Measurements from ENCODE around the gene GALNT5.
"Not testable (repeated sequence)": the region's sequence is repeated elsewhere in the genome, so short reads cannot be mapped to it uniquely, and the experiment has no call there.

The GALNT5 gene

DNA sequence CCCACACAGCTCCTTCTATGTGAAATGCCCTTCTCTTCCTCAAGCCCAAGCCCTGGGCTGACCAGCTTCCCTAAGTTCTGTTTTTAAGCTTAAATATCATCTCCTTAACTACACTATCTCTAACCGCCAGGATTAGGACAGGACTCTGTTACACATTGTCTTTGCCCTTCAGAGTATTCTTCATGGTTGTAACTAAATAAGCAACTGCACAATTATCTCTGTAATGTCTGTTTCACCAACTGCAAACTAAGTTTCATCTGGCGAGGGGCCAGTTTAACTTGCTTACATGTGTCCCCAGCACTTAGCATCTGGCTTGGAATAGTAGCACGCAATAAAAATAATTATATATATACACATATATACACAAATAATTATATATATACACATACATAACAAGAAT is 69.2 kb downstream of the GALNT5 start:
- DNase-seq (ENCODE audit: low read depth): no peak

DNA sequence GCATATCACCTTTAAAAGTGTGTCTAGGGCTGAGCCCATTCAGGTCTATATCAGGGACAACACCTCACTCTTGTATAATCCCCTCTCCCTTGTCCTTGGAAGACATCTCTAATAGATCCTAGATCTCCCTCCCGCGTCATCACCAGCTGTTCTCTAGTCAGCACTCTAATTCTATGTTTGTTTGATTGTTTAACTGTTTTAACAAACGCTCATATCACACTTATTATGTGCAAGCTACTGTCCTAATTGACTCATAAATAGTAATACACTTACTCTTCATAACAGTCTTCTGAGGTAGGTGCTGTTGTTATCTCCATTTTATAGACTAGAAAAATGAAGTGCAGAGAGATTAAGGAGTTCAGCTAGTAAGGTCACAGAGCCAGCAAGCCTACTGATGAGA is 69.7 kb downstream of the GALNT5 start:
- no peak for DNase-seq (ENCODE audit: low read depth)

- peak; percentile 77 for DNase-seq (ENCODE audit: low read depth)
Measured at GRCh38 chr2:157327621-157328500, 70.4 kb downstream of the GALNT5 start.

GRCh38 chr2:157329524-157329923 is 72.0 kb downstream of the GALNT5 start:
- no peak for DNase-seq (ENCODE audit: low read depth)

GRCh38 chr2:157333304-157334047 is 76.0 kb downstream of the GALNT5 start:
- no peak for DNase-seq (ENCODE audit: low read depth)

GRCh38 chr2:157334335-157334734 is 76.8 kb downstream of the GALNT5 start:
- DNase-seq (ENCODE audit: low read depth): no peak

- no peak for DNase-seq (ENCODE audit: low read depth)
Measured at GRCh38 chr2:157334797-157335196, 77.3 kb downstream of the GALNT5 start.

GRCh38 chr2:157336137-157337010 is 78.9 kb downstream of the GALNT5 start:
- DNase-seq (ENCODE audit: low read depth): no peak

GRCh38 chr2:157337978-157338377 is 80.5 kb downstream of the GALNT5 start:
- no peak for DNase-seq (ENCODE audit: low read depth)

- DNase-seq (ENCODE audit: low read depth): no peak
Measured at GRCh38 chr2:157339965-157340655, 82.6 kb downstream of the GALNT5 start.

- not testable (repeated sequence) for DNase-seq (ENCODE audit: low read depth)
Measured at GRCh38 chr2:157341381-157341780, 83.9 kb downstream of the GALNT5 start.

- no peak for DNase-seq (ENCODE audit: low read depth)
Measured at GRCh38 chr2:157345647-157346389, 88.3 kb downstream of the GALNT5 start.

GRCh38 chr2:157348291-157348921 is 90.9 kb downstream of the GALNT5 start:
- DNase-seq (ENCODE audit: low read depth): no peak

- no peak for DNase-seq (ENCODE audit: low read depth)
Measured at GRCh38 chr2:157349949-157350515, 92.5 kb downstream of the GALNT5 start.

GRCh38 chr2:157355618-157356017 is 98.1 kb downstream of the GALNT5 start:
- no peak for DNase-seq (ENCODE audit: low read depth)

- no peak for DNase-seq (ENCODE audit: low read depth)
Measured at GRCh38 chr2:157359628-157360027, 102.1 kb downstream of the GALNT5 start.

DNA sequence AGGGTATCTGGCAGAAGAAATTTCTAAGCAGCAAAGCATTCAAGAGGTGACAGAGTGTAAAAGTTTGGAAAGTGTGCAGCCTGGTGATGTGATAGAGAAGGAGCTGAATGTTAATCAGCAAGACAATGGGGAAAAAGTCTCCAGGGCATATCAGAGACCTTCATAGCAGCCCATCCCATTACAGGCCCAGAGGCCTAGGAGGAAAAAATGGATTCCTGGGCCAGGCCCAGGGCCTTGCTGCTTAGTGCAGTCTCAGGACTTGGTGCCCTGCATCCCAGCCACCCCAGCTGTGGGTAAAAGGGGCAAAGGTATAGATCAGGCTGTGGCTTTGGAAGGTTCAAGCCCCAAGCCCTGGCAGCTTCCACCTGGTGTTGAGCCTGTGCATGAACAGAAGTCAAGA is 104.0 kb downstream of the GALNT5 start:
- no peak for DNase-seq (ENCODE audit: low read depth)

DNA sequence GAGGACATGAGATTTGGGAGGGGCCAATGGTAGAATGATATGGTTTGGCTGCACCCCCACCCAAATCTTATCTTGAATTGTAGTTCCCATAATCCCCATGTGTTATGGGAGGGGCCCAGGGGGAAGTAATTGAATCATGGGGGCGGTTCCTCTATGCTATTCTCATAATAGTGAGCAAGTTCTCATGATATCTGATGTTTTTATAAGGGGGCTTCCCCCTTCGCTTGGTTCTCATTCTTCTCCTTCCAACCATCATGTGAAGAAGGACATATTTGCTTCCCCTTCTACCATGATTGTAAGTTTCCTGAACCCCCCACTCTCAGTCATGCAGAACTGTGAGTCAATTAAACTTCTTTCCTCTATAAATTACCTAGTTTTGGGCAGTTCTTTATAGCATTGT is 105.1 kb downstream of the GALNT5 start:
- no peak for DNase-seq (ENCODE audit: low read depth)

DNA sequence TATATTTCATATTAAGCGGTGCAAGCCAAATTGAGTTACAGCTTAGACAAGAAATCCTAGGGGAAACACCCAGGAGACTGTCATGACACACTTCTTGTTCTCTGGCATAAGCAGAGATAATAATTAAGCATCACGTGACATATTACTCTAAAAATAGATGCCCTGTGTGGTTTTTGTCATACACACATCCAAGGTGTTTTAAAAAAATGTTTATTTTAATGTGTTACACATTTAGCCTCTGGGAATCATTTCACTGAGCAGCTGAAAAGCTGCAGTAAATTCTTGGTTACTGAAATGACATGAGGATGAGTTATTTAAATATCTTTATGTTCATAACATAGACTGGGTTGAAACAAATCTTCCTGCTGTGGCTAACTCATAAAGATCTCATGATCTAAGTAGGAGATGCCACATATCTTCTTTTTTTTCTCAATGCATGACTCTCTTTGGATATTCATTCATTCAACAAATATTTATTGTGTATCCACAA is 106.2 kb downstream of the GALNT5 start:
- no peak for DNase-seq (ENCODE audit: low read depth)

All from activated T-helper 9 cell treated with anti-CD3 and anti-CD28 coated beads, Interleukin-2, amount 50 U/mL, for 16 hours (primary cell).